ENCODE results near the gene EXOC8.

DNA sequence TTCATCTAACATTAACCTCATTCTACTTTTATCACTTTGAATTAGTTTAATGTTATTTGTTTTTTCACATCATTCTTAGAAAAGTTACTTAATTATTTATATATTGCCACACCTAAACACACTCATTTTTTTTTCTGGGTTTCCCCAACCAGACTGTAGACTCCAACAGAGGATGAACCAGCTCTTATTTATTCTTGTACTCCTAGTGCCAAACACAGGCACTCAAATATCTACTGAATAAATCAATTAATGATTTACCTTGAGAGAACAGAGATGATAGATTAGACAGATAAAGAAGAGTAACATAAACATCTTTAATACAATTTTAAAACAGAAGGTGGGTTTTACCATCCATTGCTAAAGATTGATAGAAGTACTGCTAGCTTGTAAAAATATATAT lies 48.8 kb upstream of the EXOC8 start:
- TF ChIP-seq, protein P1, sequence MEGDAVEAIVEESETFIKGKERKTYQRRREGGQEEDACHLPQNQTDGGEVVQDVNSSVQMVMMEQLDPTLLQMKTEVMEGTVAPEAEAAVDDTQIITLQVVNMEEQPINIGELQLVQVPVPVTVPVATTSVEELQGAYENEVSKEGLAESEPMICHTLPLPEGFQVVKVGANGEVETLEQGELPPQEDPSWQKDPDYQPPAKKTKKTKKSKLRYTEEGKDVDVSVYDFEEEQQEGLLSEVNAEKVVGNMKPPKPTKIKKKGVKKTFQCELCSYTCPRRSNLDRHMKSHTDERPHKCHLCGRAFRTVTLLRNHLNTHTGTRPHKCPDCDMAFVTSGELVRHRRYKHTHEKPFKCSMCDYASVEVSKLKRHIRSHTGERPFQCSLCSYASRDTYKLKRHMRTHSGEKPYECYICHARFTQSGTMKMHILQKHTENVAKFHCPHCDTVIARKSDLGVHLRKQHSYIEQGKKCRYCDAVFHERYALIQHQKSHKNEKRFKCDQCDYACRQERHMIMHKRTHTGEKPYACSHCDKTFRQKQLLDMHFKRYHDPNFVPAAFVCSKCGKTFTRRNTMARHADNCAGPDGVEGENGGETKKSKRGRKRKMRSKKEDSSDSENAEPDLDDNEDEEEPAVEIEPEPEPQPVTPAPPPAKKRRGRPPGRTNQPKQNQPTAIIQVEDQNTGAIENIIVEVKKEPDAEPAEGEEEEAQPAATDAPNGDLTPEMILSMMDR (IDR thresholded peaks at IDR 0.05): no peak
- TF ChIP-seq POLR2A (IDR thresholded peaks at IDR 0.05): no peak

Data from stomach (tissue), 4 donors.